PC-9 (cell line): ENCODE measurements around the gene CCDC146. TPM values are rescaled to one million over a fixed set of nuclear protein-coding genes. Genes with fewer than 3 reads are reported as not detected.
"Not testable (repeated sequence)": the region's sequence is repeated elsewhere in the genome, so short reads cannot be mapped to it uniquely, and the experiment has no call there.

Source experiments
- BruUV-seq: library from RNA; stranded (reverse); fragments of 400-500 nt; replicated peaks from 2 replicates; lab custom pipeline; 2021; lab: Mats Ljungman, UMichigan
- CTCF ChIA-PET: fragments of 300-600 bp; sonication (Branson Sonifier 250); formaldehyde crosslinking; loops from one replicate; lab custom pipeline; 2022; ENCODE audit warnings: antibody characterized with exemption; lab: Charles Lee
- POLR2A ChIA-PET: fragments of 300-600 bp; sonication (Branson Sonifier 250); formaldehyde crosslinking; loops from one replicate; lab custom pipeline; 2022; ENCODE audit warnings: antibody characterized with exemption; ENCODE audit not compliant: unreplicated experiment; lab: Charles Lee
- DNase-seq, 2 experiments: peaks; one replicate each; pipeline versions ENCODE4 v3.0.0 to v3.0.0-alpha.2; 2015 to 2022; ENCODE audit warnings: mixed read lengths in 1 of 2
- H2AFZ ChIP-seq: fragments of 200-600 bp; sonication (generic); 2 replicates; pipeline ENCODE4 v1.8.1; 2017; ENCODE audit warnings: antibody characterized with exemption
- H3F3A ChIP-seq: fragments of 200-600 bp; sonication (generic); 2 replicates; pipeline ENCODE4 v1.8.1; 2017; ENCODE audit warnings: antibody characterized with exemption, mild to moderate bottlenecking, low read depth; ENCODE audit not compliant: insufficient read depth
- H3K27ac ChIP-seq: fragments of 200-600 bp; sonication (generic); 2 replicates; pipeline ENCODE4 v1.6.1; 2016; ENCODE audit warnings: mixed run types
- H3K27me3 ChIP-seq: fragments of 200-600 bp; sonication (generic); 2 replicates; pipeline ENCODE4 v1.6.1; 2016; ENCODE audit warnings: low read depth, mixed run types; ENCODE audit not compliant: insufficient read depth
- H3K36me3 ChIP-seq: fragments of 200-600 bp; sonication (generic); 2 replicates; pipeline ENCODE4 v1.6.1; 2016; ENCODE audit warnings: low read depth, mixed run types
- H3K4me1 ChIP-seq: fragments of 200-600 bp; sonication (generic); replicated peaks from 2 replicates; pipeline ENCODE4 v1.6.1; 2016; ENCODE audit warnings: mixed run types; ENCODE audit not compliant: insufficient read depth
- H3K4me2 ChIP-seq: fragments of 200-600 bp; sonication (generic); 2 replicates; pipeline ENCODE4 v1.6.1; 2017; ENCODE audit warnings: mixed run types
- H3K4me3 ChIP-seq: fragments of 200-600 bp; sonication (generic); 2 replicates; pipeline ENCODE4 v1.6.1; 2016; ENCODE audit warnings: mixed run types
- H3K79me2 ChIP-seq: fragments of 200-600 bp; sonication (generic); 2 replicates; pipeline ENCODE4 v1.6.1; 2017; ENCODE audit warnings: low read depth, mixed run types
- H3K9me2 ChIP-seq: fragments of 200-600 bp; sonication (generic); 2 replicates; pipeline ENCODE4 v1.8.1; 2017; ENCODE audit warnings: mild to moderate bottlenecking; ENCODE audit not compliant: insufficient read depth
- H3K9me3 ChIP-seq: fragments of 200-600 bp; sonication (generic); 2 replicates; pipeline ENCODE4 v1.8.1; 2016; ENCODE audit warnings: low read depth; ENCODE audit not compliant: insufficient read depth
- H4K20me1 ChIP-seq: fragments of 200-600 bp; sonication (generic); 2 replicates; pipeline ENCODE4 v1.8.1; 2017; ENCODE audit not compliant: insufficient read depth
- CTCF ChIP-seq: fragments of 200-600 bp; sonication (generic); conservative IDR thresholded peaks from 2 replicates; pipeline ENCODE4 v1.6.1; 2017; ENCODE audit warnings: mixed run types, antibody characterized with exemption, mild to moderate bottlenecking, moderate library complexity
- EZH2 ChIP-seq: fragments of 200-600 bp; sonication (generic); IDR thresholded peaks from 2 replicates; pipeline ENCODE4 v1.8.0; 2017; ENCODE audit warnings: antibody characterized with exemption, low read depth
- intact Hi-C: fragments of 100-400 bp; cut with micrococcal nuclease; formaldehyde crosslinking; loops from one replicate; pipeline ENCODE4 v1.10.0; 2022; ENCODE audit not compliant: unreplicated experiment
- total RNA-seq: library from RNA; stranded (reverse); gene quantifications from 2 replicates; pipeline ENCODE4 v1.2.3, GENCODE V29; 2021

Gene CCDC146
- total RNA-seq, 1 experiment from 2014 or later = 15.9 TPM

- H3F3A ChIP-seq = no peaks in the 10 kb centered on the region
- no peaks in the 10 kb centered on the region for H3K9me2 ChIP-seq
- DNase-seq = no peak
- no peak overlapping the region for H2AFZ ChIP-seq
- ChIA-PET POLR2A (no interaction called here), CTCF (no interaction called here)
- H3K4me3 ChIP-seq = no peak overlapping the region
- no peaks in the 10 kb centered on the region for H4K20me1 ChIP-seq
- no TSS peak for BruUV-seq
- H3K79me2 ChIP-seq = no peaks in the 10 kb centered on the region
- TF ChIP-seq EZH2 (no peak), CTCF (no peak)
- no peak overlapping the region for H3K4me2 ChIP-seq
- peaks cover 8% of the 10 kb centered on the region for H3K4me1 ChIP-seq
- no peaks in the 10 kb centered on the region for H3K36me3 ChIP-seq
- intact Hi-C loops = no loop called here
- no peaks in the 10 kb centered on the region for H3K27me3 ChIP-seq
- H3K9me3 ChIP-seq = peaks cover 5% of the 10 kb centered on the region; the same call in 1 of the 2 replicates
- H3K27ac ChIP-seq = no peak overlapping the region
Measured at GRCh38 chr7:77222819-77223218, 100.4 kb downstream of the CCDC146 start.

GRCh38 chr7:77223261-77223660, 100.8 kb downstream of the CCDC146 start:
- no TSS peak for BruUV-seq
- intact Hi-C loops = no loop called here
- Histone ChIP-seq H3K36me3 (no peaks in the 10 kb centered on the region), H3K27ac (no peak overlapping the region), H3K4me2 (no peak overlapping the region), H4K20me1 (no peaks in the 10 kb centered on the region), H3K79me2 (no peaks in the 10 kb centered on the region), H2AFZ (no peak overlapping the region), H3K27me3 (no peaks in the 10 kb centered on the region), H3F3A (no peaks in the 10 kb centered on the region), H3K4me1 (peaks cover 8% of the 10 kb centered on the region), H3K4me3 (no peak overlapping the region), H3K9me2 (no peaks in the 10 kb centered on the region), H3K9me3 (peaks cover 5% of the 10 kb centered on the region; the same call in 1 of the 2 replicates)
- POLR2A ChIA-PET = no interaction called here
- CTCF ChIA-PET = no interaction called here
- TF ChIP-seq CTCF = no peak
- no peak for TF ChIP-seq EZH2
- DNase-seq = no peak

- H3K4me2 ChIP-seq = peak overlapping the region; percentile 1; the same call in 1 of the 2 replicates
- no TSS peak for BruUV-seq
- POLR2A ChIA-PET = no interaction called here
Measured at GRCh38 chr7:77226357-77226839, 104.0 kb downstream of the CCDC146 start.

GRCh38 chr7:77228795-77229194, 106.4 kb downstream of the CCDC146 start:
- H3K9me3 ChIP-seq, H3K79me2 ChIP-seq, H2AFZ ChIP-seq, POLR2A ChIA-PET, BruUV-seq, CTCF ChIA-PET, DNase-seq, H3K4me3 ChIP-seq, H3K4me1 ChIP-seq, H3K27me3 ChIP-seq, intact Hi-C loops, H3K9me2 ChIP-seq, H3K27ac ChIP-seq, H3K36me3 ChIP-seq, H3F3A ChIP-seq, H4K20me1 ChIP-seq, H3K4me2 ChIP-seq: not testable (repeated sequence)

More at GRCh38 chr7:77226357-77226839, 104.0 kb downstream of the CCDC146 start:
- Histone ChIP-seq H3K79me2 (no peaks in the 10 kb centered on the region), H3K27me3 (no peaks in the 10 kb centered on the region), H3K36me3 (no peaks in the 10 kb centered on the region), H3K9me2 (no peaks in the 10 kb centered on the region), H4K20me1 (no peaks in the 10 kb centered on the region), H3K4me3 (no peak overlapping the region), H2AFZ (no peak overlapping the region), H3K4me1 (peaks cover 8% of the 10 kb centered on the region), H3K27ac (no peak overlapping the region), H3F3A (no peaks in the 10 kb centered on the region), H3K9me3 (peaks cover 6% of the 10 kb centered on the region)
- CTCF ChIA-PET = no interaction called here
- TF ChIP-seq CTCF (no peak), EZH2 (no peak)
- DNase-seq = no peak
- intact Hi-C loops = no loop called here
